ENCODE data around the gene ETV4. TPM values are rescaled to one million over a fixed set of nuclear protein-coding genes. Genes with fewer than 3 reads are reported as not detected.

Gene ETV4
- total RNA-seq, 6 donors from 2014 or later: 2.8 to 5.2 (median 3.4) TPM

DNA sequence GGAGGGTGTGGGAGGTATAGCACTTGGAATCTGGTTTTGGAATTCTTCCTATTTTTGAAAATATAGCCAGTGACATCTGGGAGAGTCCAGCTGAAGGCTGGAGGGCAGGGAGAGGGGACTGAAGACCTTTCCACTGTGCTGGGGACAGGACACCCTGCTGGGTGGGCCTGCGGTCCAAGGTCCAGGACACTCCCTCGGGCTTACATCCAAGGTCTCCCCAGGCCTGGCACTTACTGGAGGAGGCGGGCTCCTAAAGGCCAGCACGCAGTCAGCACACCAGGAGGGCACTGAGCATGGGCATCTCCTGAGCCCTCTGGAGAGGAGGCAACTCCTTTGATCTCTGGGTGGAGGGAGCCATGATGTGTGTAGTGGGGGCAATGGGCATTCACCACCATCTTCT, 35.5 kb upstream of the ETV4 start:
- 72 to 78% methylated on average over 4 of the region's 4 CpGs for WGBS, 2 donors
- Histone ChIP-seq H3K36me3 (no peaks in the 10 kb centered on the region), H3K27ac (no peak overlapping the region), H3K4me3 (no peak overlapping the region), H3K9me3 (no peaks in the 10 kb centered on the region), H3K4me1 (peaks cover 11 to 27% (median 14%) of the 10 kb centered on the region in 4 donors), H3K27me3 (no peaks in the 10 kb centered on the region)
- ATAC-seq (ENCODE audit: low FRiP score in 2 of 2): no peak
- TF ChIP-seq EP300 (IDR thresholded peaks at IDR 0.05) (no peak), POLR2AphosphoS5 (IDR thresholded peaks at IDR 0.05) (no peak), POLR2A (IDR thresholded peaks at IDR 0.05) (no peak)
- TF ChIP-seq, protein P1, sequence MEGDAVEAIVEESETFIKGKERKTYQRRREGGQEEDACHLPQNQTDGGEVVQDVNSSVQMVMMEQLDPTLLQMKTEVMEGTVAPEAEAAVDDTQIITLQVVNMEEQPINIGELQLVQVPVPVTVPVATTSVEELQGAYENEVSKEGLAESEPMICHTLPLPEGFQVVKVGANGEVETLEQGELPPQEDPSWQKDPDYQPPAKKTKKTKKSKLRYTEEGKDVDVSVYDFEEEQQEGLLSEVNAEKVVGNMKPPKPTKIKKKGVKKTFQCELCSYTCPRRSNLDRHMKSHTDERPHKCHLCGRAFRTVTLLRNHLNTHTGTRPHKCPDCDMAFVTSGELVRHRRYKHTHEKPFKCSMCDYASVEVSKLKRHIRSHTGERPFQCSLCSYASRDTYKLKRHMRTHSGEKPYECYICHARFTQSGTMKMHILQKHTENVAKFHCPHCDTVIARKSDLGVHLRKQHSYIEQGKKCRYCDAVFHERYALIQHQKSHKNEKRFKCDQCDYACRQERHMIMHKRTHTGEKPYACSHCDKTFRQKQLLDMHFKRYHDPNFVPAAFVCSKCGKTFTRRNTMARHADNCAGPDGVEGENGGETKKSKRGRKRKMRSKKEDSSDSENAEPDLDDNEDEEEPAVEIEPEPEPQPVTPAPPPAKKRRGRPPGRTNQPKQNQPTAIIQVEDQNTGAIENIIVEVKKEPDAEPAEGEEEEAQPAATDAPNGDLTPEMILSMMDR (IDR thresholded peaks at IDR 0.05): no peak
- DNase-seq: no peak

GRCh38 chr17:43581130-43581529, 35.0 kb upstream of the ETV4 start:
- Histone ChIP-seq H3K27ac (no peak overlapping the region), H3K4me3 (no peak overlapping the region), H3K9me3 (no peaks in the 10 kb centered on the region), H3K36me3 (no peaks in the 10 kb centered on the region), H3K4me1 (peaks cover 11 to 27% (median 16%) of the 10 kb centered on the region in 4 donors), H3K27me3 (no peaks in the 10 kb centered on the region)
- DNase-seq (no peak), ATAC-seq (ENCODE audit: low FRiP score in 2 of 2) (no peak)
- WGBS, 2 donors: 52 to 72% methylated on average over 4 of the region's 4 CpGs
- no peak for TF ChIP-seq POLR2AphosphoS5 (IDR thresholded peaks at IDR 0.05)
- no peak for TF ChIP-seq POLR2A (IDR thresholded peaks at IDR 0.05)
- TF ChIP-seq, protein P1 (IDR thresholded peaks at IDR 0.05): no peak
- TF ChIP-seq EP300 (IDR thresholded peaks at IDR 0.05): no peak

DNA sequence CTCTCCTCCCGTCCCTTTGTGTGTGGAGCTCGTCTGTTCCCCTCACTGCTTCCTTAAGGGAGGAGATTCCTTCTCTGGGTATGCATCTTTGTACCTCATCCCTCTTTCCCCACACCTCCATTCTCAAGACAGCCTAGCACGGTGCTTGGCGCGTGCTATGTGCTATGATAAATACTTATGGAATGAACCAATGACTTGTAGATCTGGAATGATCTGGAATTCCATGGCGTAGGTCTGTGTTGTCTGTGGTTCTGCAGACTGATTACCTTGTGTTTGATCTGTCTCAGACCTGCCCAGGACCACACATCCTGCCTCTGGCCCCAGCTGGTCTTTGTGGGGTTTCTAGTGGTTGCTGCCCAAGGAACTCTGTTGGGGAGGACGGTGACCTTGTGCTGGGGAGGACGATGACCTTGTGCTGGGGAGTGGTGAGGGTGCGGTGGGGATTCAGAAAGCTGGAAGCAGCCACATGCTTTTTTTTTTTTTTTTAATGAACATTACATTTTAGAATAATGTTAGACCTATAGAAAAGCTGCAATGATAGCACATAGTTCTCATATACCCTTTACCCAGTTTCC, 33.5 kb upstream of the ETV4 start:
- peak overlapping the region in 2 of 4 donors; percentile 47 to 69 for H3K27ac ChIP-seq
- no peaks in the 10 kb centered on the region for H3K36me3 ChIP-seq
- DNase-seq (no peak), ATAC-seq (ENCODE audit: low FRiP score in 2 of 2) (no peak)
- no peaks in the 10 kb centered on the region for H3K9me3 ChIP-seq
- no peaks in the 10 kb centered on the region for H3K27me3 ChIP-seq
- 81 to 86% methylated on average over 9 of the region's 9 CpGs for WGBS, 2 donors
- no peak overlapping the region for H3K4me3 ChIP-seq
- TF ChIP-seq, protein P1 (IDR thresholded peaks at IDR 0.05): no peak
- TF ChIP-seq POLR2AphosphoS5 (IDR thresholded peaks at IDR 0.05): no peak
- no peak for TF ChIP-seq POLR2A (IDR thresholded peaks at IDR 0.05)
- peaks cover 11 to 27% (median 16%) of the 10 kb centered on the region in 4 donors for H3K4me1 ChIP-seq

- DNase-seq (peak; percentile 31 to 46), ATAC-seq (ENCODE audit: low FRiP score in 2 of 2) (peak in 1 of 2 donors; percentile 3)
- WGBS, 2 donors: 21 to 22% methylated on average over 9 to 13 of the region's 13 CpGs
- no peaks in the 10 kb centered on the region for H3K36me3 ChIP-seq
- TF ChIP-seq POLR2A (IDR thresholded peaks at IDR 0.05) (no peak), EP300 (IDR thresholded peaks at IDR 0.05) (no peak), POLR2AphosphoS5 (IDR thresholded peaks at IDR 0.05) (no peak)
- TF ChIP-seq, protein P1 (IDR thresholded peaks at IDR 0.05): no peak
- peaks cover 11 to 27% (median 16%) of the 10 kb centered on the region in 4 donors for H3K4me1 ChIP-seq
- no peak overlapping the region for H3K4me3 ChIP-seq
- H3K27ac ChIP-seq: peak overlapping the region; percentile 14 to 69 (median 52)
- H3K9me3 ChIP-seq: no peaks in the 10 kb centered on the region
- no peaks in the 10 kb centered on the region for H3K27me3 ChIP-seq
Measured at GRCh38 chr17:43578699-43579565, 32.8 kb upstream of the ETV4 start.

All from upper lobe of left lung (tissue), 6 donors.